ENCODE data around the gene FBXO41. TPM values are rescaled to one million over a fixed set of nuclear protein-coding genes. Genes with fewer than 3 reads are reported as not detected.

FBXO41 gene
- total RNA-seq, 1 donor from 2014 or later, result 1.5 TPM

GRCh38 chr2:73215254-73215653 is 69.0 kb downstream of the FBXO41 start:
- Histone ChIP-seq H3K4me1 (peaks cover 5% of the 10 kb centered on the region), H3K79me2 (ENCODE audit: low read depth) (peaks cover 47% of the 10 kb centered on the region), H3F3A (ENCODE audit: low read depth) (peaks cover 7% of the 10 kb centered on the region), H3K9ac (no peak overlapping the region), H3K36me3 (no peaks in the 10 kb centered on the region), H2AFZ (replicated peaks) (no peak overlapping the region), H3K27me3 (no peaks in the 10 kb centered on the region), H4K20me1 (ENCODE audit: low read depth) (no peaks in the 10 kb centered on the region), H3K4me3 (peak overlapping the region; percentile 68), H3K9me3 (ENCODE audit: low read depth) (no peaks in the 10 kb centered on the region), H3K4me2 (peak overlapping the region; percentile 82), H3K27ac (no peak overlapping the region)
- Mint-ChIP-seq H3K27ac (no peak overlapping the region), H3K4me1 (peaks cover 27% of the 10 kb centered on the region), H3K9me3 (no peaks in the 10 kb centered on the region), H3K36me3 (no peaks in the 10 kb centered on the region), H3K4me3 (peak overlapping the region; percentile 95), H3K27me3 (ENCODE audit: insufficient read depth, low read depth) (no peaks in the 10 kb centered on the region)
- no peak for DNase-seq (ENCODE audit: low spot score)
- TF ChIP-seq CTCF (IDR thresholded peaks at IDR 0.05) (no peak), EZH2phosphoT487 (IDR thresholded peaks at IDR 0.05) (no peak), EZH2 (IDR thresholded peaks at IDR 0.05) (no peak)

- H3K27ac ChIP-seq, result peak within 1 kb of the TSS; percentile 29
- DNase-seq (ENCODE audit: low spot score), result peak; percentile 91
- Mint-ChIP-seq H3K36me3 (no peaks in the 10 kb centered on the region), H3K27ac (peak within 1 kb of the TSS; percentile 93), H3K9me3 (no peaks in the 10 kb centered on the region), H3K4me1 (peaks cover 27% of the 10 kb centered on the region), H3K4me3 (peak within 1 kb of the TSS; percentile 95), H3K27me3 (ENCODE audit: insufficient read depth, low read depth) (peaks cover 3% of the 10 kb centered on the region)
- H2AFZ ChIP-seq (replicated peaks), result peak within 1 kb of the TSS; percentile 80
- H3K4me3 ChIP-seq, result peak within 1 kb of the TSS; percentile 68
- TF ChIP-seq EZH2phosphoT487 (IDR thresholded peaks at IDR 0.05) (no peak), EZH2 (IDR thresholded peaks at IDR 0.05) (no peak), CTCF (IDR thresholded peaks at IDR 0.05) (no peak)
- H3K4me2 ChIP-seq, result peak within 1 kb of the TSS; percentile 82
- H3K9ac ChIP-seq, result peak within 1 kb of the TSS; percentile 47
- no peaks in the 10 kb centered on the region for H3K9me3 ChIP-seq (ENCODE audit: low read depth)
- peaks cover 5% of the 10 kb centered on the region for H3K4me1 ChIP-seq
- no peaks in the 10 kb centered on the region for H3K27me3 ChIP-seq
- H3F3A ChIP-seq (ENCODE audit: low read depth), result peaks cover 7% of the 10 kb centered on the region
- H3K36me3 ChIP-seq, result no peaks in the 10 kb centered on the region
- no peaks in the 10 kb centered on the region for H4K20me1 ChIP-seq (ENCODE audit: low read depth)
- H3K79me2 ChIP-seq (ENCODE audit: low read depth), result peaks cover 47% of the 10 kb centered on the region
Observed at GRCh38 chr2:73214120-73215035, 69.9 kb downstream of the FBXO41 start, which contains the start of gene SMYD5. Gene SMYD5, plus strand, starts transcription at chr2:73214245. Its CDS starts 22 bp downstream, at chr2:73214267.

- Histone ChIP-seq H3K4me2 (no peak overlapping the region), H3K79me2 (ENCODE audit: low read depth) (peaks cover 32% of the 10 kb centered on the region), H3K4me1 (peaks cover 5% of the 10 kb centered on the region), H3F3A (ENCODE audit: low read depth) (peaks cover 7% of the 10 kb centered on the region), H3K9ac (no peak overlapping the region), H4K20me1 (ENCODE audit: low read depth) (no peaks in the 10 kb centered on the region), H2AFZ (replicated peaks) (no peak overlapping the region), H3K9me3 (ENCODE audit: low read depth) (no peaks in the 10 kb centered on the region), H3K4me3 (no peak overlapping the region), H3K27me3 (no peaks in the 10 kb centered on the region), H3K36me3 (no peaks in the 10 kb centered on the region), H3K27ac (no peak overlapping the region)
- no peaks in the 10 kb centered on the region for H3K36me3 Mint-ChIP-seq
- H3K9me3 Mint-ChIP-seq, result no peaks in the 10 kb centered on the region
- peaks cover 4% of the 10 kb centered on the region for H3K27me3 Mint-ChIP-seq (ENCODE audit: insufficient read depth, low read depth)
- peaks cover 24% of the 10 kb centered on the region for H3K4me1 Mint-ChIP-seq
- H3K4me3 Mint-ChIP-seq, result peak overlapping the region; percentile 95
- H3K27ac Mint-ChIP-seq, result no peak overlapping the region
- DNase-seq (ENCODE audit: low spot score), result peak; percentile 84
- TF ChIP-seq EZH2 (IDR thresholded peaks at IDR 0.05) (no peak), CTCF (IDR thresholded peaks at IDR 0.05) (peak; percentile 88), EZH2phosphoT487 (IDR thresholded peaks at IDR 0.05) (no peak)
Observed at GRCh38 chr2:73212448-73213176, 71.7 kb downstream of the FBXO41 start.

Measured in neural progenitor cell (in vitro differentiated cells).